ENCODE data around the gene XPNPEP2.

- no peak for TF ChIP-seq CTCF (conservative IDR thresholded peaks at IDR 0.05)
- no peak for TF ChIP-seq EZH2 (IDR thresholded peaks at IDR 0.05; ENCODE audit: low read depth)
Observed at GRCh38 chrX:129701624-129702069, 37.1 kb upstream of the XPNPEP2 start.
